HepG2 (cell line): ENCODE results near the gene PEAK3. TPM values are rescaled to one million over a fixed set of nuclear protein-coding genes. Genes with fewer than 3 reads are reported as not detected.

Experiments
- ETV5 ChIP-seq: IDR thresholded peaks from 2 replicates; pipeline ENCODE4 v1.6.1; 2018; ENCODE audit warnings: missing biosample characterization, missing genetic modification reagents, inconsistent platforms, borderline replicate concordance
- HNRNPH1 ChIP-seq: fragments of 200-400 bp; formaldehyde crosslinking; optimal IDR thresholded peaks from 2 replicates; pipeline ENCODE3; 2017; ENCODE audit warnings: mild to moderate bottlenecking, low read depth, low read length
- HOXA9 ChIP-seq: sonication (generic); formaldehyde crosslinking; IDR thresholded peaks from 2 replicates; pipeline ENCODE4 v1.8.1; 2022; ENCODE audit warnings: missing genetic modification reagents, mild to moderate bottlenecking, moderate library complexity, borderline replicate concordance
- MAZ ChIP-seq, 2 experiments: sonication (generic) in 1 of 2; formaldehyde crosslinking in 1 of 2; IDR thresholded peaks; 2 replicates each; pipeline versions ENCODE4 v1.5.0 to v1.6.1; 2012 to 2020; ENCODE audit warnings: low read depth in 2 of 2, mild to moderate bottlenecking in 2 of 2, borderline replicate concordance in 1 of 2, improper control_type of control experiment in 1 of 2, low read length in 1 of 2, missing genetic modification reagents in 1 of 2, moderate library complexity in 1 of 2
- PPARG ChIP-seq: conservative IDR thresholded peaks from 2 replicates; pipeline ENCODE4 v1.6.1; 2016; ENCODE audit warnings: missing biosample characterization, missing genetic modification reagents
- RARA ChIP-seq: IDR thresholded peaks from 2 replicates; pipeline ENCODE4 v1.6.1; 2016; ENCODE audit warnings: missing genetic modification reagents, missing compliant biosample characterization
- RCOR2 ChIP-seq: IDR thresholded peaks from 2 replicates; pipeline ENCODE4 v1.6.1; 2016; ENCODE audit warnings: missing biosample characterization, missing genetic modification reagents
- SP2 ChIP-seq: sonication (generic); formaldehyde crosslinking; IDR thresholded peaks from 2 replicates; pipeline ENCODE4 v1.5.1; 2020; ENCODE audit warnings: mild to moderate bottlenecking, missing genetic modification reagents
- ZNF605 ChIP-seq: sonication (generic); formaldehyde crosslinking; IDR thresholded peaks from 2 replicates; pipeline ENCODE4 v1.8.0; 2022; ENCODE audit warnings: mild to moderate bottlenecking, missing genetic modification reagents
- ZNF619 ChIP-seq: sonication (generic); formaldehyde crosslinking; IDR thresholded peaks from 2 replicates; pipeline ENCODE4 v1.4.0; 2020; ENCODE audit warnings: mild to moderate bottlenecking, missing genetic modification reagents
- polyA plus RNA-seq, 8 experiments: library from polyadenylated mRNA; depleted of rRNA in 3 of 8; stranded (reverse) in 7 of 8; unstranded in 1 of 8; fragments of >200 nt; fragmentation: Illumina TruSeq in 4 of 8; extraction: Trizol in 4 of 8; gene quantifications; 2 replicates each; pipeline versions ENCODE4 v1.2.1 to v1.2.3, GENCODE V29; 2011 to 2016; ENCODE audit warnings: low read depth in 4 of 8, missing spikeins in 1 of 8, mixed read lengths in 1 of 8; ENCODE audit not compliant: insufficient read depth in 1 of 8
- total RNA-seq, 5 experiments: library from RNA; depleted of rRNA; stranded (reverse); fragments of >200 nt; fragmentation: Illumina TruSeq; extraction: Trizol; gene quantifications; 2 replicates each; pipeline ENCODE4 v1.2.3, GENCODE V29; 2016; ENCODE audit warnings: low read depth in 1 of 5
- TF ChIP-seq, protein P1 (sequence below): sonication (generic); formaldehyde crosslinking; IDR thresholded peaks from 2 replicates; pipeline ENCODE4 v1.4.0; 2020; ENCODE audit warnings: missing genetic modification reagents, borderline replicate concordance
- TF ChIP-seq, protein P2 (sequence below): sonication (generic); formaldehyde crosslinking; IDR thresholded peaks from 2 replicates; pipeline ENCODE4 v1.5.1; 2020; ENCODE audit warnings: mild to moderate bottlenecking, missing genetic modification reagents, moderate library complexity
- TF ChIP-seq, protein P3 (sequence below): sonication (generic); formaldehyde crosslinking; IDR thresholded peaks from 2 replicates; pipeline ENCODE4 v1.5.1; 2020; ENCODE audit warnings: missing genetic modification reagents, mild to moderate bottlenecking, borderline replicate concordance
- TF ChIP-seq, protein P4 (sequence below): IDR thresholded peaks from 2 replicates; pipeline ENCODE4 v1.4.0; 2020; ENCODE audit warnings: mild to moderate bottlenecking, missing genetic modification reagents

PEAK3 gene
- total and polyA plus RNA-seq, 2 of the 13 experiments (the other 11 are each of a cell fraction or from before 2014, with no cell fraction given): not detected

DNA sequence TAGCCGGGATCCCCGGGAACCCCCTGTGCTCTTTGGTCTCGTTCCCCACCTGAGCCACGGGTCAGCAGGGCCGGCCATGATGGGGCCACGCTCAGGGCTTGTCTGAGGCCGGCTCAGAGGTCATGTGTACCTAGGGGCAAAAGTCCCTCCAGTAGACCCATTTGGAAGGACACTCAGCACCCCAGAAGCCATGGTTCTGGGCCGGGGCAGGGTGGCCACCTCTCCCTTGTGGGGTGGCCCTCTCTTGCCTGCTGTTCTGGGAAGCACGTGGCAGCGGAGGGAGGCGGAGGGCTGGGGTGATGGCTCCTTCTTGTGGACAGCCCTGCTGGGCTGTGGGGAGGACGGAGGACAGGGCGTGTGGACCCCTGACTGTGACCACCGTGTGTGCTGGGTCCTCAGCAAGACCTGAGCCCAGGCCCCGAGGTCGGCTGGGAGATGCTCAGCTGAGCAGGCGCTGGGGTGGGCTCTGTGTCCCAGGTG, 6.4 kb upstream of the PEAK3 start (continued):
- TF ChIP-seq, protein P1, sequence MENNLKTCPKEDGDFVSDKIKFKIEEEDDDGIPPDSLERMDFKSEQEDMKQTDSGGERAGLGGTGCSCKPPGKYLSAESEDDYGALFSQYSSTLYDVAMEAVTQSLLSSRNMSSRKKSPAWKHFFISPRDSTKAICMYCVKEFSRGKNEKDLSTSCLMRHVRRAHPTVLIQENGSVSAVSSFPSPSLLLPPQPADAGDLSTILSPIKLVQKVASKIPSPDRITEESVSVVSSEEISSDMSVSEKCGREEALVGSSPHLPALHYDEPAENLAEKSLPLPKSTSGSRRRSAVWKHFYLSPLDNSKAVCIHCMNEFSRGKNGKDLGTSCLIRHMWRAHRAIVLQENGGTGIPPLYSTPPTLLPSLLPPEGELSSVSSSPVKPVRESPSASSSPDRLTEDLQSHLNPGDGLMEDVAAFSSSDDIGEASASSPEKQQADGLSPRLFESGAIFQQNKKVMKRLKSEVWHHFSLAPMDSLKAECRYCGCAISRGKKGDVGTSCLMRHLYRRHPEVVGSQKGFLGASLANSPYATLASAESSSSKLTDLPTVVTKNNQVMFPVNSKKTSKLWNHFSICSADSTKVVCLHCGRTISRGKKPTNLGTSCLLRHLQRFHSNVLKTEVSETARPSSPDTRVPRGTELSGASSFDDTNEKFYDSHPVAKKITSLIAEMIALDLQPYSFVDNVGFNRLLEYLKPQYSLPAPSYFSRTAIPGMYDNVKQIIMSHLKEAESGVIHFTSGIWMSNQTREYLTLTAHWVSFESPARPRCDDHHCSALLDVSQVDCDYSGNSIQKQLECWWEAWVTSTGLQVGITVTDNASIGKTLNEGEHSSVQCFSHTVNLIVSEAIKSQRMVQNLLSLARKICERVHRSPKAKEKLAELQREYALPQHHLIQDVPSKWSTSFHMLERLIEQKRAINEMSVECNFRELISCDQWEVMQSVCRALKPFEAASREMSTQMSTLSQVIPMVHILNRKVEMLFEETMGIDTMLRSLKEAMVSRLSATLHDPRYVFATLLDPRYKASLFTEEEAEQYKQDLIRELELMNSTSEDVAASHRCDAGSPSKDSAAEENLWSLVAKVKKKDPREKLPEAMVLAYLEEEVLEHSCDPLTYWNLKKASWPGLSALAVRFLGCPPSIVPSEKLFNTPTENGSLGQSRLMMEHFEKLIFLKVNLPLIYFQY: peak; percentile 67; the same call in 1 of the 2 replicates
- TF ChIP-seq HNRNPH1: no peak
- 0 out of 2 replicates have a peak, but pooled peaks have one; percentile 16 for TF ChIP-seq ZNF619 (CRISPR knock-in tag)
- TF ChIP-seq PPARG (CRISPR knock-in tag): 0 out of 2 replicates have a peak, but pooled peaks have one; percentile 31
- no peak for TF ChIP-seq SP2 (CRISPR knock-in tag)
- TF ChIP-seq ZNF605: peak; percentile 85
- peak; percentile 60; the same call in 1 of the 2 replicates for TF ChIP-seq ETV5 (CRISPR knock-in tag)
- TF ChIP-seq MAZ (IDR thresholded peaks at IDR 0.05; ENCODE audit: borderline replicate concordance, low read depth, low read length): no peak
- 0 out of 2 replicates have a peak, but pooled peaks have one; percentile 34 for TF ChIP-seq MAZ (CRISPR knock-in tag; IDR thresholded peaks at IDR 0.05; ENCODE audit: low read depth)
- TF ChIP-seq, protein P2, sequence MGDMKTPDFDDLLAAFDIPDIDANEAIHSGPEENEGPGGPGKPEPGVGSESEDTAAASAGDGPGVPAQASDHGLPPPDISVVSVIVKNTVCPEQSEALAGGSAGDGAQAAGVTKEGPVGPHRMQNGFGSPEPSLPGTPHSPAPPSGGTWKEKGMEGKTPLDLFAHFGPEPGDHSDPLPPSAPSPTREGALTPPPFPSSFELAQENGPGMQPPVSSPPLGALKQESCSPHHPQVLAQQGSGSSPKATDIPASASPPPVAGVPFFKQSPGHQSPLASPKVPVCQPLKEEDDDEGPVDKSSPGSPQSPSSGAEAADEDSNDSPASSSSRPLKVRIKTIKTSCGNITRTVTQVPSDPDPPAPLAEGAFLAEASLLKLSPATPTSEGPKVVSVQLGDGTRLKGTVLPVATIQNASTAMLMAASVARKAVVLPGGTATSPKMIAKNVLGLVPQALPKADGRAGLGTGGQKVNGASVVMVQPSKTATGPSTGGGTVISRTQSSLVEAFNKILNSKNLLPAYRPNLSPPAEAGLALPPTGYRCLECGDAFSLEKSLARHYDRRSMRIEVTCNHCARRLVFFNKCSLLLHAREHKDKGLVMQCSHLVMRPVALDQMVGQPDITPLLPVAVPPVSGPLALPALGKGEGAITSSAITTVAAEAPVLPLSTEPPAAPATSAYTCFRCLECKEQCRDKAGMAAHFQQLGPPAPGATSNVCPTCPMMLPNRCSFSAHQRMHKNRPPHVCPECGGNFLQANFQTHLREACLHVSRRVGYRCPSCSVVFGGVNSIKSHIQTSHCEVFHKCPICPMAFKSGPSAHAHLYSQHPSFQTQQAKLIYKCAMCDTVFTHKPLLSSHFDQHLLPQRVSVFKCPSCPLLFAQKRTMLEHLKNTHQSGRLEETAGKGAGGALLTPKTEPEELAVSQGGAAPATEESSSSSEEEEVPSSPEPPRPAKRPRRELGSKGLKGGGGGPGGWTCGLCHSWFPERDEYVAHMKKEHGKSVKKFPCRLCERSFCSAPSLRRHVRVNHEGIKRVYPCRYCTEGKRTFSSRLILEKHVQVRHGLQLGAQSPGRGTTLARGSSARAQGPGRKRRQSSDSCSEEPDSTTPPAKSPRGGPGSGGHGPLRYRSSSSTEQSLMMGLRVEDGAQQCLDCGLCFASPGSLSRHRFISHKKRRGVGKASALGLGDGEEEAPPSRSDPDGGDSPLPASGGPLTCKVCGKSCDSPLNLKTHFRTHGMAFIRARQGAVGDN (CRISPR knock-in tag): peak; percentile 93
- TF ChIP-seq RCOR2 (CRISPR knock-in tag): no peak
- no peak; the same call in 1 of the 2 replicates for TF ChIP-seq HOXA9
- TF ChIP-seq RARA (CRISPR knock-in tag): peak; percentile 87
- TF ChIP-seq, protein P3, sequence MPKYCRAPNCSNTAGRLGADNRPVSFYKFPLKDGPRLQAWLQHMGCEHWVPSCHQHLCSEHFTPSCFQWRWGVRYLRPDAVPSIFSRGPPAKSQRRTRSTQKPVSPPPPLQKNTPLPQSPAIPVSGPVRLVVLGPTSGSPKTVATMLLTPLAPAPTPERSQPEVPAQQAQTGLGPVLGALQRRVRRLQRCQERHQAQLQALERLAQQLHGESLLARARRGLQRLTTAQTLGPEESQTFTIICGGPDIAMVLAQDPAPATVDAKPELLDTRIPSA (CRISPR knock-in tag): no peak
- TF ChIP-seq, protein P4, sequence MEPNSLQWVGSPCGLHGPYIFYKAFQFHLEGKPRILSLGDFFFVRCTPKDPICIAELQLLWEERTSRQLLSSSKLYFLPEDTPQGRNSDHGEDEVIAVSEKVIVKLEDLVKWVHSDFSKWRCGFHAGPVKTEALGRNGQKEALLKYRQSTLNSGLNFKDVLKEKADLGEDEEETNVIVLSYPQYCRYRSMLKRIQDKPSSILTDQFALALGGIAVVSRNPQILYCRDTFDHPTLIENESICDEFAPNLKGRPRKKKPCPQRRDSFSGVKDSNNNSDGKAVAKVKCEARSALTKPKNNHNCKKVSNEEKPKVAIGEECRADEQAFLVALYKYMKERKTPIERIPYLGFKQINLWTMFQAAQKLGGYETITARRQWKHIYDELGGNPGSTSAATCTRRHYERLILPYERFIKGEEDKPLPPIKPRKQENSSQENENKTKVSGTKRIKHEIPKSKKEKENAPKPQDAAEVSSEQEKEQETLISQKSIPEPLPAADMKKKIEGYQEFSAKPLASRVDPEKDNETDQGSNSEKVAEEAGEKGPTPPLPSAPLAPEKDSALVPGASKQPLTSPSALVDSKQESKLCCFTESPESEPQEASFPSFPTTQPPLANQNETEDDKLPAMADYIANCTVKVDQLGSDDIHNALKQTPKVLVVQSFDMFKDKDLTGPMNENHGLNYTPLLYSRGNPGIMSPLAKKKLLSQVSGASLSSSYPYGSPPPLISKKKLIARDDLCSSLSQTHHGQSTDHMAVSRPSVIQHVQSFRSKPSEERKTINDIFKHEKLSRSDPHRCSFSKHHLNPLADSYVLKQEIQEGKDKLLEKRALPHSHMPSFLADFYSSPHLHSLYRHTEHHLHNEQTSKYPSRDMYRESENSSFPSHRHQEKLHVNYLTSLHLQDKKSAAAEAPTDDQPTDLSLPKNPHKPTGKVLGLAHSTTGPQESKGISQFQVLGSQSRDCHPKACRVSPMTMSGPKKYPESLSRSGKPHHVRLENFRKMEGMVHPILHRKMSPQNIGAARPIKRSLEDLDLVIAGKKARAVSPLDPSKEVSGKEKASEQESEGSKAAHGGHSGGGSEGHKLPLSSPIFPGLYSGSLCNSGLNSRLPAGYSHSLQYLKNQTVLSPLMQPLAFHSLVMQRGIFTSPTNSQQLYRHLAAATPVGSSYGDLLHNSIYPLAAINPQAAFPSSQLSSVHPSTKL (CRISPR knock-in tag): peak; percentile 33; the same call in 1 of the 2 replicates
